HG03280 (cell line): ENCODE measurements around the gene APOBEC3B.
A peak's percentile ranks its signal among the peaks of the same experiment; 100 is the strongest.
"Not testable (repeated sequence)": the region's sequence is repeated elsewhere in the genome, so short reads cannot be mapped to it uniquely, and the experiment has no call there.

Experiments
- ATAC-seq: cut with Tn5 transposase; IDR thresholded peaks from one replicate; pipeline ENCODE4 v1.9.1; 2021; ENCODE audit warnings: mild to moderate bottlenecking, moderate library complexity; ENCODE audit not compliant: unreplicated experiment

The APOBEC3B gene

DNA sequence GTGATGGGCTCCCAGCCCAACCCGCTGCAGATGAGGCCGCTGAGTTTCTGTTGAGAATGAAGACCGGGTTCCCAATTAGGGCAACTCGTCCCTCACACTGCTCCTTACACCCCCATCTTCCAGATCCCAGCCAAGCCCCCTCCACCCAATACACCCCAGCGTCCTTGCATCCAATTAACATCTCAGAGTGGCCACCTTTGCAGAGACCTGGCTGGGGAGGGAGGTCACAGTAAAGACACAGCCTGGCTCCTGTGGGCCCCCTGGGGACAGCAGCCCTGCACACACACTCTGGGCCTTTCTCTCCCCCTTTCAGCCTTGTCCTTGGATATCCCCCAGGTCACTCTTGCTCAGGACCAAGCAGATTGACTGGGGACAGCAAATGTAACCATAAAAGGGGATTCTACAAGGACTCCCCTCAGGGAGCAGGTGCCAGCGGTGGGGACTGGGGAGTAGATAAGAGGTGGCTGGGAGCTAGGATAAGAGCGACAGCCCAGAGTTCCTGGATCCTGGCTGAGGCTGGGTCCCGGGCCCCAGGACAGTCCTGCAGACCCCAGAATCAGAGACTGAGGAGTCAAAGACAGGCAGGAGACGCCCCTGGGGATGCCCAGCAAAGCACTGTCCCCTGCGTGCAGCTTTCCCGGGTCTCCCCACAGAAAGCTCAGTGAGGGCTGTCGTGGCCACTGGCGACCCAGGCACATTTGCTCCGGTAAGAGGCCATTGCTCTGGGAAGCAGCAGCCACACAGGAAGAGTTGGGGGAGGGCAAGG, 16.4 kb upstream of the APOBEC3B start:
- ATAC-seq = no peak

DNA sequence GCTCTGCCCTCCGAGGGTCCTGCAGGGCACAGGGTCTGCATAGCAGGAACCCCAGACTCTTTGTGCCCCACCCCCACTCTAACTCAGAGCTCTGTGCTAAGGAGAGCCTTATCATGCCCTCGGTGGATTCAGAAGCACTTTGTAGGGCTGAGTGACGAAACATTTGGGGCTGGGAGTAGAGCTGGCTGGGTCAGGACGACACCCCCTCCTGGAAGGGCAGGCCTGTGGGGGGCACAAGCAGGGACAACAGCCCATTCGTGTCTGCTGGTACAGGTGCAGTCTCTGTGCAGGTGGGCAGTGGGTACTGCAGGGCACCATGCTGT, 15.8 kb upstream of the APOBEC3B start:
- no peak for ATAC-seq

DNA sequence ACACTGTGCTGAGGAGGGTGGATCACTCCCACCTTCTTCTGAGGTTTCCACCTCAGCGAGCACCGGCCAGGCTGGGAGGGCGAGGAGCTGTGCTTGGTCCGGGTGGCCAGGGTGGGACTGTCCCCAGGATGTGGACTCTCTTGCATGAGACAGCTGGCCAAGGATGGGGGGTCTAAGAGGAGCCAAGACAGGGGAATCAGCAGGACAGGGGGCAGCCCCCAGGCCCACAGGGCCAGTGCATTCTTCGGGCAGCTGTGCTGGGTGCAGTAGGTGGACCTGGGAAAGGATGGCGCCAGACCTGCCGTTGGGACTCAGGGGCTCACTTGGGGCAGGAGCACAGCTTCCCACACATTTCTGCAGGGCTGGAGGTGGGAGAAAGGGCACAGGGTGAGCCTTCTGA, 15.2 kb upstream of the APOBEC3B start:
- no peak for ATAC-seq

GRCh38 chr22:38967451-38968450, 14.4 kb upstream of the APOBEC3B start:
- no peak for ATAC-seq

GRCh38 chr22:38968801-38969200, 13.3 kb upstream of the APOBEC3B start:
- no peak for ATAC-seq

GRCh38 chr22:38970551-38970950, 11.6 kb upstream of the APOBEC3B start:
- ATAC-seq = no peak

DNA sequence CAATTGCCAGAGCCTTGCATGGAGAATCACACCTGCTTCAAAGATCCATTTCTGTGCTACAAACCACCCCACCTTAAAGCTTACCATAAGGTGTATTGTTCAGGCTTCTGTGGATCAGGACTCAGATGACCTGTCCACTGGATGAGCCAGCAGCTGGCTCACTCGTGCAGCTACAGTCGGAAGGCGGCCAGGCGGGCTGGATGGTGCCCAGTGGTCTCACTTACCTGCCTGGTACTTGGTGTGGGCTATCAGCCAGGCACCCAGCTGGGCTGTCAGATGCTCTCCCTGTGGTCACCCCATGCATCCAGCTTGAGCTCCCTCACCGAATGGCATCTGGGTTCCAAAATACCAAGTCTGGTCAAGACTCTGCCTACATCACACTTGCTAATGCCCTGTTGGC, 10.9 kb upstream of the APOBEC3B start:
- ATAC-seq = no peak

- ATAC-seq = no peak
These were observed 10.4 kb upstream of the APOBEC3B start for GRCh38 chr22:38971791-38972190.

- no peak for ATAC-seq
These were observed 9.6 kb upstream of the APOBEC3B start for GRCh38 chr22:38972558-38972957.

DNA sequence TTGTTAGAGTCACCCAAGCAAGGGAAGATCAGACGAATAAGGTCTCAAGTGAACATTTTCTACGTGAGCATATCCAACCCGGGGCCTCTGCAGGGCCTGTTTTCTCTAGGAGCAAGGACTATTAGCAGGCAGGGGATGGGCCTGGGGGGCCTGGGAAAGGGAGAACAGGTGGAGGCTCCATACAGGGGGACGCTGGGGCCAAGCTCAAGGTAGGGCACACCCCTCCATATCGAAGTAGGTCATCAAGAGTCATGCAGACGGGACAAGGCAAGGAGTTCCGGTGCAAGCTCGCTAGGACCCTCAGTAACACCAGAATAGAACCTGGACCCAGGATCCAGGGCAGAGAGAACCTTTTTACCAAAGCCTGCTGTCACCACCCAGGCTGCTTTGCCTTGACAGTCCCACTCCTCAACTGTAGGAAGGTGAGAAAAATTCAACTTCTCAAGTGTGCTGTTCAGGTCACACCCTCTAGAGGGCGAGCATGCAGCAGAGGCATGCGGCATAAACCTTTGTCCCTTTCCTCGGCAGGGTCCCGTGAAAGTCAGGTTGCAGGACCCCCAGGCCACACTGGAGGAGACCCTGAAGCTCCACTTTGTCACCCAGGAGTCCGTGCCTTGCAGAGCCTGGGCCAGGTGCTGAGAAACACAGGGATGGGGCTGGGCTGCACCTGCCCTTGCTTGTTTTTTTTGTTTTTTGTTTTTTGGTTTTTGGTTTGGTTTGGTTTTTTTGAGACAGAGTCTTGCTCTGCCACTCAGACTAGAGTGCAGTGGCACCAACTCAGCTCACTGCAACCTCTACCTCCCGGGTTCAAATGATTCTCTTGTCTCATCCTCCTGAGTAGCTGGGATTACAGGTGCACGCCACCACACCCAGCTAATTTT, 8.6 kb upstream of the APOBEC3B start:
- ATAC-seq = no peak

- no peak for ATAC-seq
These were observed 7.8 kb upstream of the APOBEC3B start for GRCh38 chr22:38974170-38974825.

DNA sequence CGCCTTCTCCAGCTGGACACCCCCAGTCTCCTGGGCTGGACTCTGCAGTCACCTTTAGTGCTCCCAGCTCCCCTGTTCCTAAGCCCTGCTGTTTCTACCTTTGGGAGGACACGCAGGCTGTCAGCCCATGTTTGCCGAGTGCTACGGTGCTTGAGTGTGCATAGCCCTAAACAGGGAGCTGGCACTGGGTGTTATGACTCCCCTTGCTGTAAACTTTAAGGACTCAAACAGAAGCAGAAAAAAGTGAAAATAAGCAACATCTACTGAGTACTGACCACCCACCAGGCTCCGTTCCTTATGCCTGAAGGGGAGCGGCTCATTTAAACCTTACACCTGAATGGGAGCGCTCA, 7.3 kb upstream of the APOBEC3B start:
- ATAC-seq = no peak

DNA sequence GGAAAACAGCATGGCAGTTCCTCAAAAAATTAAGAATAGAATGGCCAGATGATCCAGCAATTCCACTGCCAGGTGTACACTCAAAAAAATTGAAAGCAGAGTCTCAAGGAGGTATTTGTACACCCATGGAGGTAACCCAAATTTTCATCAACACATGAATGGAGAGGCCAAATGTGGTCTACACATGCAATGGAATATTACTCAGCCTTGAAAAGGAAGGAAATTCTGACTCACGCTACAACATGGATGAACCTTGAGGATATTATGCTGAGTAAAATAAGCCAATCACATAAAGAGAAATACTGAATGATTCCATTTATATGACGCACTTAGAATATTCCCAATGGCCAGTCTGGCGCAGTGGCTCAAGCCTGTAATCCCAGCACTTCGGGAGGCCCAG, 4.9 kb upstream of the APOBEC3B start:
- not testable (repeated sequence) for ATAC-seq

DNA sequence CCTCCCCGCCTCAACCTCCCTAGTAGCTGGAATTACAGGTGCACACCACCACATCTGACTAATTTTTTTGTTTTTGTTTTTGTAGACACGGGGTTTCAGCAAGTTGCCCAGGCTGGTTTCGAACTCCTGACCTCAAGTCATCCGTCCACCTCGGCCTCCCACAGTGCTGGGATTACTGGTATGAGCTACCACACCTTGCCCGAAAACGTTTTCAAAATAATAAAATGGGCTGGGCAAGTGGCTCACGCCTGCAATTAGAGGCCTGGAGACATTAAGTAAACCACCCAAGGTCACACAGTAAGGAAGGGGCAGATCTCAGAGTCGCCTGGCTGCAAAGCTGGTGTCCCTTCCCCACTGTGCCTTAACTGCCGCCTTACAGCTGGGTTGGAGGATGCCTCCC, 1.6 kb upstream of the APOBEC3B start:
- not testable (repeated sequence) for ATAC-seq

GRCh38 chr22:38981005-38981991, 849 bp upstream of the APOBEC3B start:
- peak; percentile 2 for ATAC-seq

DNA sequence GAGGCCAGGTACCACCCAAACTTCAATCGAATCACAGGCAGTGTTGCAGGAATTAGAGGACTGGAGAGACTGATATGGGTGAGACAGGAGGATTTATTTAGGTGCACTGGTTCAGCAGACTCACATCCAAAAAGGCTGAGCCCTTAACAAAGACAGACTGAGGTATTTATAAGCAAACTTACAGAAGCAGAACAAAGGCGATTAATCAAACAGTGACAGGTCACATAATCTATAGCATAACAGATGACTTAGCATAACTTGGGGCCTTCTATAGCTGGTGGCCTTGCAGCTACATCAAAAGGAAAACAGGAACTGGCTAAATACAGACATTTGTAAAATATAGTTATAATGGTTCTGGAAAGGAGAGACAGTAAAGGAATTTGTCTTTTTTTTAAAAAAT, 2.1 kb downstream of the APOBEC3B start:
- no peak for ATAC-seq

DNA sequence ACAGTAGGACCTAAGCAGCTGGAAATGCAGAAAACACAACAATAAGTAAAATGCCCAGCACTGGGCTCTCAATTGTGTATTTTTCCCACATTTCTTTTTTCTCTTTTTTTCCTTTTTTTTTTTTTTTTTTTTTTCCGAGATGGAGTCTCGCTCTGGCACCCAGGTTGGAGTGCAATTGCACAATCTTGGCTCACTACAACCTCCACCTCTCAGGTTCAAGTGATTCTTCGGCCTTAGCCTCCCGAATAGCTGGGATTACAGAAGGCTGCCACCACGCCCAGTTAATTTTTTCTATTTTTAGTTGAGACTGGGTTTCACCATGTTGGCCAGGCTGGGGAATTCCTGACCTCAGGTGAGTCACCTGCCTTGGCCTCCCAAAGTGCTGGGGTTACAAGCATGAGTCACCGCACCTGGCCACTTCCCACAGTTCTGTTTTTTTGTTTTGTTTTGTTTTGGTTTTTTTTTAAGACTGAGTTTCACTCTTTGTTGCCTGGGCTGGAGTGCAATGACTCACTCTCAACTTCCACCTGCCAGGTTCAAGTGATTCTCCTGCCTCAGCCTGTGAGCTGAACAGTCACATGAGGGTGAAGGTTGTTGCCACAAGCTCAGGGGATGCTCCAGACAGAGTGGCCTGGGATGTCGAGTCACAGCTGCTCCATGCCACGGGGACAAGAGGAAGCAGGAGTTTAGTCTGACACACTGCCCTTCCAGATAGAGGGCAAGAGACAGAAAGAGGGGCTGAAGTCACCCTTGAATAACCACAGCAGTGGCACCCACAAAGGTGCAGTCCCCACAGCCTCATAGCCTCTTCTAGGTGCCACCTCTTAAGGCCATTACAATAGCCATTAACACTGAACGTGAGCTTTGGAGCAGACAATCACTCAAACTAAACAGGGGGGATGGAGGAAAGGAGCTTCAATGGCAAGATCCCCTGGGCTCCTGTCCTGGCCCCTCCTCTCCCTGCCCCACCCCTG, 2.9 kb downstream of the APOBEC3B start:
- ATAC-seq = peak; percentile 76

- ATAC-seq = no peak
These were observed 4.5 kb downstream of the APOBEC3B start for GRCh38 chr22:38986629-38987028.
